GM20431 (cell line): ENCODE measurements around the gene MYRIP.

Source experiments
- in situ Hi-C: fragments of 300-500 bp; cut with MseI, MboI; formaldehyde crosslinking; loops from one replicate; pipeline ENCODE4 v1.15.0; 2020; ENCODE audit warnings: low sequenced_read_pairs; ENCODE audit not compliant: unreplicated experiment

Gene MYRIP

DNA sequence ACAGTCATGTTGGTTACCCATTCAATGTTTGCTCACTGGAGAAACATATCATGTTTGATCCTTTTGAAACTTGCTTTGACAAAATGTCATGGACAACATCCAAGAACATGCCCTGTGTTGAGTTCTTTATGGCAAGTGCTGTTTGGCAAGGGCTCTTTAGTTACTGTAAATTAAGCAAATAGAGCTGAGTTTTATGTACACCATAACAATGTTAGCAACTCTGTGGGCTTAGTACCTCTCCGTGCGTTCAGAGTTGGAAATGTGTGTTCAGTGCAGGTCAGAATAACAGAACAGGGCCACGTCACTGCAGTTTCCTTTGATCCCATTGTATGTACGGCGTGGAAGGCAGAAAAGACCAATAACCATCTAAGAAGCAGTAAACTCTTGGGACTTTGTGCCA lies 132.5 kb downstream of the MYRIP start:
- in situ Hi-C loops, result no loop called here

DNA sequence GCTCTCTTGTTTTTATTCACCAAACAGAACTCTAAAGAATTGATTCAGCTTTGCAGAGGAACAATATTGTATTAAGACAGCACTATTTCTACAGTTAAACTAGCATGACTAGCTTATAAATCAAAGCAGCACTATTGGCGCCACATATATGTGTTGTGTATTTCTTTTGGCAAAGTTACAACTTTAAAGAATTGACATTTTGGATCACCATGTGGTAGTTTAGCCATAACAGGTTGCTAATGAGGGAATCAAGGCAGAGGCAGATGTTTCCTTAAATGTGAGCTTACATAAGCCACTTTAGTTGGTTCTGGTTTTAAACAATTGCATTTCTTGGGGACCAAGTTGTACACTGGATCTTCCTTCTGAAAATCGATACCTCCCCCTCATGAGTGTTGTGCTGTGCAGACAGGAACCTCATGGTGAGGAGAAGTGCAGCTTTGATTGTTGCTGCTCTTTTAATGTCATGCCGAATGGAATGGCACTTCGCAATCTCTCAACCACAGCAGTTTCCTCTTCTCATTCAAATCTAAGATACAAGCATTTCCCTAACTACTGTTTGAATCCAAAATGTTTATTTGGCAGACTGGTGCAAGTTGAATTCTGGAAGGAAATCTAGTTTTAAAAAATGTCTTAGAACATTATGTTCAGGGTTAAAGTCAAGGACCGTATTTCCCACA lies 151.2 kb downstream of the MYRIP start:
- in situ Hi-C loops, result no loop called here

DNA sequence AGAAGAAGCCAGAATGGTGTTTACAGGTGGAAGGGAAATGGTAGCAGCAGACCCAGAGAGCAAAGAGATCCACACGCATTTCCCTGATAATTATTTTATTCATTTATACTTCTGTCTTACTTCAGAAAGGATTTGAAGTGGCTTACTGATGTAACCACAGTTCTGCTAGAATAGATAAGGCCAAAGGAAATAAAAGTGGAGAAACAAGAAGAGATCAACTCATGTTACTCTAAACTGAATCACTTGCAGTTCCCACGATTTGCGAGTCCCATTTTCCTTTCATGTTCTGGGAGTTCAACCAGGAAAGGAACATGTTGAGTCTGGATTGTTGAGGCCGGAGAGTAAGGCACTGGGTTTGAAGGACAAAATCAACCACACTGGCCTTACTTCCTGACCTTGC lies 151.8 kb downstream of the MYRIP start:
- in situ Hi-C loops, result no loop called here

DNA sequence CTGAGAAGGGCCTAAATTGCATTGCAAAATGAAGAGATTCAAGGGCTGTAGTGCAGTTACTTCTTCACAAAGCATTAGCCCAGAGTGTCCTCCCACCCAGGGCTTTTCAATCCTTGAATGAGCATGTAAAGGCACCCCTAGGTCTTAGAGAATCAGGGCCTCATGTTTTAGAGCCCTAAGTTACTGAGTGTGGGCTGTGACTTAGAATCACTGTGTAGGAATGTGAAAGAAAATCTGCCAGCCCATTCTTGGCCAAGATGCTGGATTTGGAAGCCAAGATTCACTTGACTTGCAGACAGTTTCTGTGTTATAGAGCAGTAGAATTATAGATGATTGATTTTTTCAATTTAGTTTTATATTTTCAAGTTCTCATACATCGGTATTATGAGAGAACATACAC lies 153.2 kb downstream of the MYRIP start:
- in situ Hi-C loops, result no loop called here

DNA sequence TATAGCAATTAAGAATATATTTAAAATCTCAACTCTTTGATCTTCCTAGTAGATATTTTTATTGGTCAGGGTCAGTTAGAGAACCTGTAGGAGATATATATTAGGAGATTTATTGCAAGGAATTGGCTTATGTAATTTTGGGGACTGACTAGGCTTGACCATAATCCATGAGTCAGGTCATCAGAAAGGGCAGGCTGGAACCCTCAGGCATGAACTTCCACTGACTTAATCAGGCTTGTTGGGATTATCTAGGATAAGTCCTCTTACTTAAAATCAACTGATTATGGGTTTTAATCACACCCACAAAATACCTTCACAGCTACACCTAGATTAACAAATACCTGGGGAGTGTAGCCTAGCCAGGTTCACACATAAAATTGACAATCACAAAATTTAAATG lies 156.1 kb downstream of the MYRIP start:
- in situ Hi-C loops, result no loop called here

DNA sequence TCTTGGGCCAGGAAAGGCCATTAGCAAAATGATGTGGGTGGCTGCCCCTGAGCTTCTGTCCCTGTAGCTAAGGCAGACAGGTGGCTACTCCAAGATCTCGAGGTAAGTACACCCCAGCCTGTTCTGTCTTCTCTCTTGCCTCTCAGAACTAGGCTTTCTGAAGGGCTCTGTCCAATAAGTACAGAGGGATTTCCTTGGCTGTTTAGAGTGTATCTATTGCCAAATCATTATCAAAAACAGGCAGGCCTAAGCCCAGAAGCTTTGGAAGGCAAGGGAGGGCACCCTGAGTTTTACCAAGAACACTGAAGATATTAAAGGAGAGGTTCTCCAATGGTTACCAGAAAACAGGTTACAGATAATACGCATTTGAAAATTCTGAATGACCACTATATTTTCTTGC lies 156.6 kb downstream of the MYRIP start:
- in situ Hi-C loops, result no loop called here

DNA sequence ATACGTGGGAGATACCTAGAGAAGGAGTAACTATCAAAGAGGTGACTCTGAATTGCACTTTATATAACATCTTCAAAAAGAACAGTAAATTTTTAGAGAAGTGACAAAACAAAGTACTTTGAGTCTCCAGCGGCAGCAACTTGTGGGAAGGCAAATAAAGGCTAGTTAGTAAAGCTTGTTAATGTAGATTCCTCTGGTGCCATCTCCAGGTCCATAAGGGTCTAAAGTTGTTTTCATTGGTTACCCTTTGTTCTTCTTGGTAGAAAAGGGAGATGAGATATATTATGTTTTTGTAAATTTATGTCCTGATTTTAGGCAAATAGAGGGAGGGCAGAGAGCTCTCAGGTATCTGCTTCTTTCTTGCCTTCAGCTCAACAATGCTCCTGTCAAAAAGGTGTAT lies 161.6 kb downstream of the MYRIP start:
- in situ Hi-C loops, result no loop called here

DNA sequence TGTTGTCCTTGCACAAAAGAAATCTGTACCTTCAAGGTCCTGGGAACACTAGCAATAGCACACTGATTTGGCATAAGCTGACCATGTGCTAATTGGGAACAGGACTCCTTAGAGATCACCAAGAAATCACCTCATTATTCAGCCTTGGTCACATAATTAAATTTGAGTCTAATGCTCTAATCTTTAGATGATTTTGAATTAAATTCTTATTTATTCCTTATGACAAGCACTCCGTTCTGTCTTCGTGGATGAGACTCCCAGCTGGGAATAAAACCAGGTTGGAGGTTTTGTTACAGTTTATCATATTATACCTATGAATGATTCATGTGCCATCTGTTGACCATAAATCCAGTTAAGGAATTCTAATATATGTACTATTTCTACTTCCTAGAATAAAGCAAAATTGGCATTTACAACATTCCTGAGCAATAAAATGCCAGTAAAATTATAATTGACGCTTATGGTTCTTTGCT lies 162.2 kb downstream of the MYRIP start:
- in situ Hi-C loops, result no loop called here

DNA sequence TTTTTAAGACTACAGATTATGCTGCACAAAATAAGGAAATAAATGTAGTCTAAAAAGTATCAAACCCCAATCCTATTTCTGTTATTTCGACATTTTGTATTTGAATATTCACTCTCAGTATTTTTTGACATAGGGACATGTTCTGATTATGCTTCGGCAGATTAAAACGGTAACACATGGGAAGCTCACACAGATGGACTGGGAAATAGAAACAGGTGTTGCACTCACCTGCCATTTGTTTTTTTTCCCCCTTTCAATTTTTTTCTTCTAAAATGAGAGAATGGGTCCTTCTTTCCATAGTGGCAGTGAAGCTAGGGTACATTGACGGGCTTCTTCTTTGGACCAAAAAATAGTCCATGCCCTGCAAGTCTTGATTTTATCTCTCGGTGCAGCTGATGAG lies 163.1 kb downstream of the MYRIP start:
- in situ Hi-C loops, result no loop called here

DNA sequence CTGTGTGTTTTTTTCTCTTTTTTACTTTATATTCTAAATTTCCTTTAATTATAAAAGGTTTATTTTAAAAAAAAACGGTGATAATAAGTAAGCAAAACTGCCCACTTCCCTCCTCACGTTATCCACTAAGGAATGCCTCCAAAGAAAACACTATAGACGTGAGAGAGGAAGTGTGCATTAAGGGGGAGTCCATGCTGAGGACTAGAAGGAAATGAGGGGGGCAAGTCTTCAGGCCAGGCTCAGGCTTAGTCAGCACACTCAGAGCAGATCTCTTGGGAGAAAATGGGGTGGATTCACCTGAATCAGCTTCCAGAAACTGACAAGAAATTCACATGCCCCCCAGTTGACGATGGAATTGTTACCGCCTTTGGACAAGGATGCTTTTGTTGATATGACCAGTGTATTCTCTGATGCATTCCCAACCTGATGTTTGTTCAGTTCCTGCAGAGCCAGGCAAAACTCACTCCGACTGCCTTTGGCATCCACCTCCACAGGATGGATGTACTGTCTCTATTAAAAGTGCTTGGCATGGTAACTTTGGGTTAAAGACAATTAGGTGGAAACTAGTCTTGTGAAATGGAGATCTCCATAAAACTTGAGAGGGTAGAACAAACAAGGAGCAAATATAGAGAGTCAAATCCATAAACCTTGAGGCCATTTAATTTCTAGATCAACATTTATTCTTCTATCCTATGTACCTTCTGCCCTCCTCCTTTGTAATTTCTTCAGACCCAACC lies 167.8 kb downstream of the MYRIP start:
- in situ Hi-C loops, result loop anchor here (25.0 kb wide), 1 partner anchor 265 kb away; no protein-coding TSS in a partner anchor

DNA sequence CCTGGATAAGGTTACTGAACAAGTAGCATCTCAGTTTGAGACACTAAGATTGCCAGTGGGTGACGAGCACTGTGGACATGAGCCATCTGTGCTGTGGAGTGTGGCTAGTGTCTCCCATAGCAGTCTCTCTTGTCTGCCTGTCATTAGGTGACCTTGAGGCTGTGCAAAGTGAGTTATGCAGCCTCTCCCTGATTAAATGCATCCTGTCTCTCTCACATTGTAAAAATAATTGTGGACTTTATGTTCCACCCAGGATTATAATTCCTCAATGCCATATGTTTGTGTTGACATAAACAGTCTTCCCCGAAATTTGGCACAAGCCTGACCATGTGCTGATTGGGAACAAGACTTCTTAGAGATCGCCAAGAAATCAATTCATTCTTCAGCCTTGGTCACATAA lies 168.9 kb downstream of the MYRIP start:
- in situ Hi-C loops, result loop anchor here (25.0 kb wide), 1 partner anchor 266 kb away; no protein-coding TSS in a partner anchor

DNA sequence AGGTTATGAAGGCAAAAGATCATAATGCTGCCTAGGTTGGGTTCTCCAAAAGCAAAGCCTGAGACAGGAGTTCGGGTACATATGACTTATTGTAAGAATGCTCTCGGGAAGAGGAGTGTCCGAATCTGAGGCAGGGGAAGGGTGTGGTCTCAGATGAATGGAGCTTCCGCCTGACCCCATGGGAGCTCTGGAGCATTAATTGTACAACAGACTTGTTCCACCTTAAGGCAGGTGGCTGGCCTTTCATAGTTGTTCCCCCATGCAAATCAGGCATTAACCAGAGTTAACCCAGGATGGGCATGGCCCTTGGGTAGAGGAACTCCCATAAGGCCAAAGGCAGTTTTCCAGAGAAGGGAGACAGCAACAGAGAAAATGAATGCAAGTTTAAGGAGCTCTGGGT lies 170.6 kb downstream of the MYRIP start:
- in situ Hi-C loops, result loop anchor here (25.0 kb wide), 1 partner anchor 268 kb away; no protein-coding TSS in a partner anchor

DNA sequence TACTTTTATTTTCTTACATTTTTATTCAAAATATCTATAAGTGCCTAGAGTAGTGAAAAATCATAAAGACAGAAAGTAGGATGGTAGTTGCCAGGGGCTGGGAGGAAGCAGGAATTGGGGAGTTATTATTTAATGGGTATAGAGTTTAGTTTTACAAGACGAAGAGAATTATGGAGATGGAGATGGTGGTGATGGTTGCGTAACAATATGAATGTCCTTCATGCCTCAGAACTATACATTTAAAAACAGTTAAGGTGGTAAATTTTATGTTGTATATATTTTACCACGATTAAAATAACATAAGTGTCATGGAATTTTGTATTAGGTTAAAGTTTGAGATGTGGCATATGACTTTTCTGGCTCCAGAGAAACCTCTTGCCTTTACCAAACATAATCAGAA lies 171.4 kb downstream of the MYRIP start:
- in situ Hi-C loops, result loop anchor here (25.0 kb wide), 1 partner anchor 268 kb away; no protein-coding TSS in a partner anchor

DNA sequence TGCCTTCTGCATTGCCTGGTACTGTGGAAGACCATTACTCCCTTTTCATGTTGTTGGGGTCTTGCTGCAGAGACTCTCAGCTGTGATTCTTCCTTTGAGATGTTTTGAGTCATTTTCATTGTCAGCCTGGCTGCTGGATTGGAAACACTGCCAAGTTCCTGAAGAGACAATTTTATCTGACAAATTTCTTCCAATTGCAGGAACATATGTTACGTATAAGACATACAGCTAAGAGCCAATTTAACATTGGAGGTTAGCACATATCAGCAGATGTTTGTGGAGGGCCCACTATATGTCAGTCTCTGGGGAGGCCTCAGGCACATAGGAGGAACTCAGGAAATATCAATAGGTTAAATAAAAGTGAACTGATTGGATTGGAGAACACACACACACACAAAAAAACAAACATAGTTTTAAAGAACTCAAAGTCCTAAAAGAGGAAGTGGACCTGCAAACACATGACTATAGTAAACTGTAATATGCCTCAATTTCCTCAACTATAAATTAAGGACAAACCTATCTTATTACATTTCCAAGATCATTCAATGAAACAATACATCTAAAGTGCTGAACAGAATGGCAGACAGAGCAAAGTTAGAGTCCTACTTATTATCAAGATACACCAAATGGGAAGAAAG lies 172.3 kb downstream of the MYRIP start:
- in situ Hi-C loops, result loop anchor here (25.0 kb wide), 1 partner anchor 269 kb away; no protein-coding TSS in a partner anchor

DNA sequence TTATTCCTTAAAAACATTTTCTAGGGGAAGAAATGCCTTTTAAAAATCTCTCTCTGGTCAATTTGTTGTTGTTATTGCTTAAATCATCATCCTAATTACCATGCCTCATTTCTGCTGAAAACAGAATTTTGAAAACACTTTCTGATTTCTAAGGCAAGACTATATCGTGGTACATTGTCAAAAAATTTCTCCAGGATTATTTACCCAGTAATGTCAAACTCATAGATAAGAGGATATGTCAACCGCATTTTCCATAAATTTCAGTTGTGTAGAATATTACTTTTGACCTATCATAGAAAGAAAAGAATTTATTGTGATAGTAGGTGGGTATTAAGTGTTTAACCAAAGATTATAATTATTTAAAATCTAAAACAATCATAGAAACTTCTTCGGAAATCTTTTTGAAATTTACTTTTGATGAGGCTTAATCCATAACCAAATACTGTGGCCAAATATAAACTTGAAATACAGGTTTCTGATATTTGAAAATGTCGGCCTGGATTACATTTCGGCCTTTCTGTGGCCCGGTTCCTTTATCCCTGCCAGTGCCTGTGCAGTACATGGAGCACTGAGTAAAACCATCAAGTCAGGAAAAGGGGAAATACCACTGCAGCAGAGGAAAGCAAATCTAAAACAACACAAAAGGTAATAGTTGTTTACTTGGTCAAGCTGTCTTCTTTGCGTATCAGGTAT lies 173.4 kb downstream of the MYRIP start:
- in situ Hi-C loops, result loop anchor here (25.0 kb wide), 1 partner anchor 271 kb away; no protein-coding TSS in a partner anchor

DNA sequence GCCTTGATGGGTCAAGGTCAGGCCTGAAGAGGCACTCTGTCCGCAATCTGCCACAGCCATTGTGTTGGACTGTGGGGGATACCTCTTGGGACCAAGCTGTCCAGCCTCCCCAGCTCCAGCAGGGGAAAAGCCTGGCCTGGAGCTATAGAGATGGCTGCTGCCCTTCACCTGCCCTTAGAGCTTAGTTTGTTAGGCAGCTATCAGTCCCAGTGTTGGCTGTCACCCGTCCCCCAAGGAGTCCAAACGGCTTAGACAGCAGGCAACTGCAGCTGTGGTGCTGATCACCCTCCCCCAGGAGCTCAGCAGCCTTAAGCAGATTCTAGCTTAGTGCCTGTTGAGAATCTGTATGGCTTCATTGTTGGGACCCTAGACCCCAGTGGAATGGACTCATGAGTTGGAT lies 180.3 kb downstream of the MYRIP start:
- in situ Hi-C loops, result loop anchor here (25.0 kb wide), 1 partner anchor 277 kb away; no protein-coding TSS in a partner anchor

DNA sequence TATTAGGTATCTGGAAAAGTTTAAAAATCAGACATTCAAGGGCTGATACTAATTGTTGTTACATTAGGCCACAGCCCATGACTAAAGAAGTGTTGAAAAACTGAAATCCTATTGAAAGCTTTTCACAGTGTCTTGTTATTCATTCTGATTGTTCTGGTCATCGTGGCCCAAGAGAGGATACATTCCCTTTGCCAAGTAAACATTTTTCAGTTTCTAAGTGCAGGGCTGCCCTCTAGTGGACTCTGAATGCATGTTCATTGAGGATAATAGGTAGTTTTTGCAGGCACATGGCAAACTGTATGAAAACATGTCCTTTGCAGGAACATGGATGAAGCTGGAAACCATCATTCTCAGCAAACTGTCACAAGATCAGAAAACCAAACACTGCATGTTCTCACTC lies 181.1 kb downstream of the MYRIP start:
- in situ Hi-C loops, result loop anchor here (25.0 kb wide), 1 partner anchor 278 kb away; no protein-coding TSS in a partner anchor

DNA sequence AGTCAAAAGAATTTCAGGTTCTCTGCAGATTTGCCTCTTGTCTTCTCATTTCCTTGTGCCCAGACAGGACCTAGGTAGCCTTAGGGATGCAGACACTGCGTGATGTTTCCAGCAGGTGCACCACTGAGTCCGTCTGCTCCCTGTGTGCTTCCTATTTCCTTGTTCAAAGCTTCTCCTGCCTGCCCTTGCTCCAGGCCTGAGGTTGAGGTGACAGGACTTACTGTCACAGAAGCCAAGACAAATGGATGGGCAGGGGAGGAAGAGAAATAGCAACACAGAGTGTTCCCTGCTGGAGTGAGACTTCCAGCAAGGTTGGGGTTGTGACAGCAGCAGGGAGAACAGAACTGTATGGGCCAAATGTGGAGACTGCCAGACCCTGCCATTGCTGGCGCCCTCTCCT lies 199.4 kb downstream of the MYRIP start:
- in situ Hi-C loops, result no loop called here

DNA sequence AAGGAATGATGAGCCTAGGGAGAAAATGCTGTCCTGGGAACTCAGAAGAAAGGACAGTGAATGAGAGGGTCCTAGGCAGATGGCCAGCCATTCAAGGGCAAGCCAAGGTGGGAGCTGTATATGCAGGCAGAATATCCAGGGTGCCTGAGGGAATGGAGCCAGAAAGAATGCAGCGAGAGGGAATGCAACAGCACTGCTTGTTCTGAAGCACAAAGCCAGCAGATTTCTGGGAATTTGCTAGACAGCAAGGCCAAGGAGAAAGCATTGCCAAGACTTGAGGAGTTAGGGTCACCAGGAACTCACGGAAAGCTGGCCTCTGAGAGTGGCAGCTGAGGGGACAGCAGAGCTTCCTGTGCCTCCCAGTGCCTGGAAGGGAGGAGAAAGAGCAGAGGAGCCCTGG lies 200.6 kb downstream of the MYRIP start:
- in situ Hi-C loops, result no loop called here

DNA sequence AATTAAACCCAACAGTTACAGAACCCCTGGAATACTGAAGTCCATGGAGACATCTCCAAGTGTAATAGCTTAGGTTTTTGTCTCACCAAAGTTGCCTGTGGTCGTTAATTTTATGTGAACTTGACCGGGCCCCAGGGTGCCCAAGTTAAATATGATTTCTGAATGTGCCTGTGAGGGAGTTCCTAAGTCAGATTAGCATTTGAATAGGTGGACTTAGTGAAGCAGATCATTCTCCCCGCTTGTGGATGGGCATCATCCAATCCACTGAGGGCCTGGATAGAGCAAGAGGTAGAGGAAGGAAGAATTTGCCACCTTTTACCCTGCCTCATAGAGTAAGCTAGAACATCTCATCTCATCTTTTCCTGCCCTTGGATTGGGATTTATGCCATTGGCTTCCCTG lies 203.0 kb downstream of the MYRIP start:
- in situ Hi-C loops, result no loop called here
